Measurements from ENCODE around the gene HDDC3.
A peak's percentile ranks its signal among the peaks of the same experiment; 100 is the strongest.

HDDC3 gene

DNA sequence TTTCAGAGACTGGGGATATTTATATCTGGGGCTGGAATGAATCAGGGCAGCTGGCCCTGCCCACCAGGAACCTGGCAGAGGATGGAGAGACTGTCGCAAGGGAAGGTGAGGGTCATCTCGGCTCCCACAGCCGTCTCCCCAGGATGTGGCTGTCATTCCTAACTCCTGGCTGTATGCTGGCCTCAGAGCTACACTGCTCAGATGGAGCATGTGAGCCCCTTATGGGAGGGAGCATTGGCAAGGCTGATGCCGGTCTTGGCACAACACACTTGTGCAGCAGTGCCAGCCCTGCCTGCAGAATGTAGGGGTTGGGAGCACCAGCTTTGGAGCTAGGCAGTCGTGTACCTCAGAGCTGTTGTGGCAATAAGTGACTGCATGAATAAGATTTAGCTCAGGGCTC, 27.5 kb upstream of the HDDC3 start:
- ChIA-PET CTCF (interaction anchor here (0.7 kb wide), 1 partner anchor 90 kb away, joined by 3 read pairs; no protein-coding TSS in a partner anchor), POLR2A (ENCODE audit: low non-redundant PET) (no interaction called here)
- peak overlapping the region; percentile 12 for H3K27ac ChIP-seq
- DNase-seq (ENCODE audit: low spot score): no peak
- TF ChIP-seq, protein P1, sequence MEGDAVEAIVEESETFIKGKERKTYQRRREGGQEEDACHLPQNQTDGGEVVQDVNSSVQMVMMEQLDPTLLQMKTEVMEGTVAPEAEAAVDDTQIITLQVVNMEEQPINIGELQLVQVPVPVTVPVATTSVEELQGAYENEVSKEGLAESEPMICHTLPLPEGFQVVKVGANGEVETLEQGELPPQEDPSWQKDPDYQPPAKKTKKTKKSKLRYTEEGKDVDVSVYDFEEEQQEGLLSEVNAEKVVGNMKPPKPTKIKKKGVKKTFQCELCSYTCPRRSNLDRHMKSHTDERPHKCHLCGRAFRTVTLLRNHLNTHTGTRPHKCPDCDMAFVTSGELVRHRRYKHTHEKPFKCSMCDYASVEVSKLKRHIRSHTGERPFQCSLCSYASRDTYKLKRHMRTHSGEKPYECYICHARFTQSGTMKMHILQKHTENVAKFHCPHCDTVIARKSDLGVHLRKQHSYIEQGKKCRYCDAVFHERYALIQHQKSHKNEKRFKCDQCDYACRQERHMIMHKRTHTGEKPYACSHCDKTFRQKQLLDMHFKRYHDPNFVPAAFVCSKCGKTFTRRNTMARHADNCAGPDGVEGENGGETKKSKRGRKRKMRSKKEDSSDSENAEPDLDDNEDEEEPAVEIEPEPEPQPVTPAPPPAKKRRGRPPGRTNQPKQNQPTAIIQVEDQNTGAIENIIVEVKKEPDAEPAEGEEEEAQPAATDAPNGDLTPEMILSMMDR (conservative IDR thresholded peaks at IDR 0.05; ENCODE audit: low read depth): no peak

- no peak for DNase-seq (ENCODE audit: low spot score)
- TF ChIP-seq, protein P1 (conservative IDR thresholded peaks at IDR 0.05; ENCODE audit: low read depth): no peak
- ChIA-PET CTCF (interaction anchor here (0.6 kb wide), 1 partner anchor 1341 kb away, joined by 6 read pairs; no protein-coding TSS in a partner anchor), POLR2A (ENCODE audit: low non-redundant PET) (no interaction called here)
- H3K27ac ChIP-seq: peak overlapping the region; percentile 98
Measured at GRCh38 chr15:90959028-90959595, 26.8 kb upstream of the HDDC3 start.

GRCh38 chr15:90957791-90958190, 25.4 kb upstream of the HDDC3 start:
- peak overlapping the region; percentile 98 for H3K27ac ChIP-seq
- ChIA-PET POLR2A (ENCODE audit: low non-redundant PET) (no interaction called here), CTCF (interaction anchor here (0.6 to 4.4 kb wide), 9 partner anchors 14 to 315 kb away, joined by 3 to 23 read pairs (median 7); partner anchors contain the start of genes HDDC3 and UNC45A)
- TF ChIP-seq, protein P1 (conservative IDR thresholded peaks at IDR 0.05; ENCODE audit: low read depth): no peak
- DNase-seq (ENCODE audit: low spot score): no peak

GRCh38 chr15:90957031-90957790, 24.9 kb upstream of the HDDC3 start:
- CTCF ChIA-PET: interaction anchor here (0.5 to 4.4 kb wide), 28 partner anchors 9 to 1312 kb away, joined by 3 to 23 read pairs (median 5); partner anchors contain the start of genes BLM, HDDC3 and UNC45A
- peak; percentile 30 for DNase-seq (ENCODE audit: low spot score)
- peak overlapping the region; percentile 98 for H3K27ac ChIP-seq
- POLR2A ChIA-PET (ENCODE audit: low non-redundant PET): interaction anchor here (0.6 kb wide), 1 partner anchor 37 kb away, joined by 3 read pairs; the partner anchor contains the start of gene PRC1
- TF ChIP-seq, protein P1 (conservative IDR thresholded peaks at IDR 0.05; ENCODE audit: low read depth): no peak

DNA sequence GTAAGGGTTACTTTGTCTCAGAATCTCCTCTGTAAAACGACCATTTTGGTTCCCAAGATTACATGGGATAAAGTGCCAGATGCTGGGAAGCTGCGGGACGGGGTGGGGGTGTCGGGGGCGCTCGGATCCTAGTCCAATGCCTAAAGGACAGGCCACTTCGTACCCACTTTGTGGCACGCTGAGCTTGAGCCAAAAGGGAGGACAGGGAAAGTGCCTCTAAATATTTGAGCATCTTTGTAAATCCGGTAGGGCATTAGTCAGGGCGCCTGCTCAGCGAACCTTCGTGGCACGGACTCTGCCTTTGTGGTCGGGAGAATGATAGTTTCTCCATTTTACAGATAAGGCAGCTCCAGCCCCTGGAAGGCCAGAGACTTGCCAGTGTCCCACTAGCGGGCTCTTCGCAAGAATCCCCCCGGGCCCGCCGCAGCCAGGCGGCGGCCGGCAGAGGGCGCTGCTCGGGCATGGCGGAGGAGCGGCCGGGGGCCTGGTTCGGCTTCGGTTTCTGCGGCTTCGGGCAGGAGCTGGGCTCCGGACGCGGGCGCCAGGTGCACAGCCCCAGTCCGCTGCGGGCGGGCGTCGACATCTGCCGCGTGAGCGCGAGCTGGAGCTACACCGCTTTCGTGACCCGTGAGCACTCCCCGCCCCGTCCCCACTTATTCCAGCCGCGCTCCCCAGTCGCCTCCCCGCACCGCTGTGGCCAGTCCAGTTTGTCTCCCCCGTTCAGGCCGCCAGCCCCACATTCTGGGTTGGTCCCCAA, 24.1 kb upstream of the HDDC3 start:
- H3K27ac ChIP-seq: peak overlapping the region; percentile 98
- CTCF ChIA-PET: interaction anchor here (0.5 to 4.4 kb wide), 31 partner anchors 10 to 1948 kb away, joined by 3 to 23 read pairs (median 4); partner anchors contain the start of genes BLM, HDDC3 and UNC45A
- TF ChIP-seq, protein P1 (conservative IDR thresholded peaks at IDR 0.05; ENCODE audit: low read depth): peak; percentile 99
- POLR2A ChIA-PET (ENCODE audit: low non-redundant PET): interaction anchor here (0.6 kb wide), 1 partner anchor 38 kb away, joined by 3 read pairs; the partner anchor contains the start of gene PRC1
- DNase-seq (ENCODE audit: low spot score): peak; percentile 88
